HL-60 (cell line): Measurements from ENCODE around the gene TRUB2.

Source experiments
- GABPA ChIP-seq: IDR thresholded peaks from 2 replicates; pipeline ENCODE4 v1.6.1; 2012; ENCODE audit warnings: low read depth
- POLR2AphosphoS5 ChIP-seq: IDR thresholded peaks from 2 replicates; pipeline ENCODE4 v1.6.1; 2012; ENCODE audit warnings: low read depth
- SPI1 ChIP-seq: IDR thresholded peaks from 2 replicates; pipeline ENCODE4 v1.6.1; 2012; ENCODE audit warnings: low read depth, mild to moderate bottlenecking, borderline replicate concordance
- TF ChIP-seq, protein P1 (sequence below): IDR thresholded peaks from one replicate; pipeline ENCODE4 v1.5.1; 2011; ENCODE audit warnings: low read length, control low read depth, inconsistent platforms; ENCODE audit not compliant: insufficient read depth
- TF ChIP-seq, protein P2 (sequence below): IDR thresholded peaks from 2 replicates; pipeline ENCODE4 v1.6.1; 2012; ENCODE audit warnings: low read depth; ENCODE audit not compliant: insufficient replicate concordance

GRCh38 chr9:128259156-128259555 is 63.1 kb downstream of the TRUB2 start:
- TF ChIP-seq, protein P1, sequence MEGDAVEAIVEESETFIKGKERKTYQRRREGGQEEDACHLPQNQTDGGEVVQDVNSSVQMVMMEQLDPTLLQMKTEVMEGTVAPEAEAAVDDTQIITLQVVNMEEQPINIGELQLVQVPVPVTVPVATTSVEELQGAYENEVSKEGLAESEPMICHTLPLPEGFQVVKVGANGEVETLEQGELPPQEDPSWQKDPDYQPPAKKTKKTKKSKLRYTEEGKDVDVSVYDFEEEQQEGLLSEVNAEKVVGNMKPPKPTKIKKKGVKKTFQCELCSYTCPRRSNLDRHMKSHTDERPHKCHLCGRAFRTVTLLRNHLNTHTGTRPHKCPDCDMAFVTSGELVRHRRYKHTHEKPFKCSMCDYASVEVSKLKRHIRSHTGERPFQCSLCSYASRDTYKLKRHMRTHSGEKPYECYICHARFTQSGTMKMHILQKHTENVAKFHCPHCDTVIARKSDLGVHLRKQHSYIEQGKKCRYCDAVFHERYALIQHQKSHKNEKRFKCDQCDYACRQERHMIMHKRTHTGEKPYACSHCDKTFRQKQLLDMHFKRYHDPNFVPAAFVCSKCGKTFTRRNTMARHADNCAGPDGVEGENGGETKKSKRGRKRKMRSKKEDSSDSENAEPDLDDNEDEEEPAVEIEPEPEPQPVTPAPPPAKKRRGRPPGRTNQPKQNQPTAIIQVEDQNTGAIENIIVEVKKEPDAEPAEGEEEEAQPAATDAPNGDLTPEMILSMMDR, result no peak
- TF ChIP-seq, protein P2, sequence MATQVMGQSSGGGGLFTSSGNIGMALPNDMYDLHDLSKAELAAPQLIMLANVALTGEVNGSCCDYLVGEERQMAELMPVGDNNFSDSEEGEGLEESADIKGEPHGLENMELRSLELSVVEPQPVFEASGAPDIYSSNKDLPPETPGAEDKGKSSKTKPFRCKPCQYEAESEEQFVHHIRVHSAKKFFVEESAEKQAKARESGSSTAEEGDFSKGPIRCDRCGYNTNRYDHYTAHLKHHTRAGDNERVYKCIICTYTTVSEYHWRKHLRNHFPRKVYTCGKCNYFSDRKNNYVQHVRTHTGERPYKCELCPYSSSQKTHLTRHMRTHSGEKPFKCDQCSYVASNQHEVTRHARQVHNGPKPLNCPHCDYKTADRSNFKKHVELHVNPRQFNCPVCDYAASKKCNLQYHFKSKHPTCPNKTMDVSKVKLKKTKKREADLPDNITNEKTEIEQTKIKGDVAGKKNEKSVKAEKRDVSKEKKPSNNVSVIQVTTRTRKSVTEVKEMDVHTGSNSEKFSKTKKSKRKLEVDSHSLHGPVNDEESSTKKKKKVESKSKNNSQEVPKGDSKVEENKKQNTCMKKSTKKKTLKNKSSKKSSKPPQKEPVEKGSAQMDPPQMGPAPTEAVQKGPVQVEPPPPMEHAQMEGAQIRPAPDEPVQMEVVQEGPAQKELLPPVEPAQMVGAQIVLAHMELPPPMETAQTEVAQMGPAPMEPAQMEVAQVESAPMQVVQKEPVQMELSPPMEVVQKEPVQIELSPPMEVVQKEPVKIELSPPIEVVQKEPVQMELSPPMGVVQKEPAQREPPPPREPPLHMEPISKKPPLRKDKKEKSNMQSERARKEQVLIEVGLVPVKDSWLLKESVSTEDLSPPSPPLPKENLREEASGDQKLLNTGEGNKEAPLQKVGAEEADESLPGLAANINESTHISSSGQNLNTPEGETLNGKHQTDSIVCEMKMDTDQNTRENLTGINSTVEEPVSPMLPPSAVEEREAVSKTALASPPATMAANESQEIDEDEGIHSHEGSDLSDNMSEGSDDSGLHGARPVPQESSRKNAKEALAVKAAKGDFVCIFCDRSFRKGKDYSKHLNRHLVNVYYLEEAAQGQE, result no peak
- TF ChIP-seq GABPA (no peak), POLR2AphosphoS5 (no peak), SPI1 (no peak)
